DLD1 (cell line): ENCODE data around the gene MUC7.
"Not testable (repeated sequence)": the region's sequence is repeated elsewhere in the genome, so short reads cannot be mapped to it uniquely, and the experiment has no call there.

Source experiments
- in situ Hi-C: cut with HindIII; loops from 2 replicates; pipeline ENCODE4 v1.10.0; 2017; ENCODE audit warnings: low sequenced_read_pairs

MUC7 gene

DNA sequence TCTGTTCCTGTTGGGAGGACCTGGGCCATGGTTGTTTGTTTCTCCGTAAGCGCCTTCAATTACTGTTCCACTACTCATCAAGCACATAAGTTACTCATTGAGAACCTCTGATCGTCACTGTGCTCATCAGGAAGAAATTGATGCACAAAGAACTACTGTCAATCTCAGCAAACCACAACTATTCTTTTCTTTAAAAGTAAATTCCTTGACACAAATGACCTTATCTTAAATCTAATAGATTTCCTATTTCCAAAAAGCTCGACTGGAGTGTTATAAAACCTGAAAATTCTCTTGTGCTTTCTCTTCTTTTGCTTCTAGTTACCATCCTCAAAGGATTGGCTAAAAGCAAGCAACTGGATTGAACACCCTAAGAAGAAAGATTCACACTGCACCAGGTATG lies at the start of gene MUC7:
Gene MUC7, plus strand, starts transcription at position 301 of the 400 bp plus-strand sequence. CDS start 1,825 bp downstream, outside the sequence.
- in situ Hi-C loops, result no loop called here

DNA sequence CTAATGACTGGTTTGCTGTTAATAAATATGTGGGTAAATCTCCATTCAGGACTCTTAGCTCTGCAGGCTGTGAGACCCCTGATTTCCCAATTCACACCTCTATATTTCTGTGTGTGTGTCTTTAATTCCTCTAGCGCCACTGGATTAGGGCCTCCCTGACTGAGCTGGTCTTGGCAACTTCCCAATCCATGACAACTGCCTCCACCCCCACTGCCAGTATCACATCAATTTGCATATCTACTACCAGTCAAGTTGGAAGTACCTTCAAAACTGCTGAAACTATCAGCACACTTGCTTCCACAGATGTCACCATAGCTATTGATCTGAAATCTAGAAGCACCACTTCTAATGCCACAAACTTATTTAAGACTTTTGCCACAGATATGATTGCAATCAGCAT lies 46.7 kb upstream of the MUC7 start:
- in situ Hi-C loops, result no loop called here

DNA sequence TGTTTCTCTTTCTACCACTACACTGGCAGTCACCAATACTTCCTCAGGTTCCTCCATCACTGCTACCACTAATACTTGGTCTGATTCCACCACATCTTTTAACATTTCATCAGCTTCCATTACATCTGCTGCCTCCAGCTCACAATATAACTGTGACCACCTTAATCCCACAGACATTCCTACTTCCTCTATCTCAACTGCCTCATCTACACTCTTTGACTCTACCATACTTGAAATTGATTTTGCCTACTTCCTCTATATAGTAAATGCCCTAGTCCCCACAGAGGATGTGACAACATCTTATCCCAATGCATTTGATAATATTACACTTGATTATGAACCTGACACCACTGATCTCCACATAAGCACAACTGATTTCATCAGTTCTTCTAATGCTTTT lies 45.2 kb upstream of the MUC7 start:
- in situ Hi-C loops, result no loop called here

DNA sequence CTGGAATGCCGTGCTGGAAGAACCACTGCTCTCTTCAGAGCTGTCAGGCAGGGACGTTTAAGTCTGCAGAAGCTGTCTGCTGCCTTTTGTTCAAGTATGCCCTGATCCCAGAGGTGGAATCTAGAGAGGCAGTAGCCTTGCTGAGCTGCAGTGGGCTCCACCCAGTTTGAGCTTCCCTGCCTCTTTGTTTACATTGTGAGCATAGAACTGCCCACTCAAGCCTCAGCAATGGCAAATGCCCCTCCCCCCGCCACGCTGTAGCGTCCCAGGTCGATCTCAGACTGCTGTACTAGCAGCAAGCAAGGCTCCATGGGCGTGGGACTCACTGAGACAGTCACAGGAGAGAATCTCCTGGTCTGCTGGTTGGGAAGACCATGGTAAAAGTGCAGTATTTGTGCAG lies 34.8 kb upstream of the MUC7 start:
- in situ Hi-C loops, result no loop called here

DNA sequence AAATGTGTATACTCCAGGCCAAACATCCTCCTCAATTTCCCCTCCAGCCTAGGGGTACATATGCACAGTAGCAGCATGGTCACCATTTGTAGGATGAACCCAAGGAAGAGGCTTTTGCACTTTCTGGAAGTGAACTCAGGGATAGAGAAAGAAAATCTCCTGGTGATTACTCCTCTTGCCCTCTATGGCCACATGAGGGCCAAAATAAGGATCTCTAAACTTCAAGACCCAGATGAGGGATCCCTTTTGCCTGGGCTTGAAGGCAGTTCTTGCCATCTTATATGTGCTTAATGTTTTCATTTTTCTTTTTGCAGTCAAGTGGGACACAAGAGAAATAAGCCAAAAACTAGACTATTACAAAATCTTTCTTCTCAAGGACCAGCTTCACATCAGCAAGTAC lies 29.5 kb upstream of the MUC7 start:
- in situ Hi-C loops, result no loop called here

DNA sequence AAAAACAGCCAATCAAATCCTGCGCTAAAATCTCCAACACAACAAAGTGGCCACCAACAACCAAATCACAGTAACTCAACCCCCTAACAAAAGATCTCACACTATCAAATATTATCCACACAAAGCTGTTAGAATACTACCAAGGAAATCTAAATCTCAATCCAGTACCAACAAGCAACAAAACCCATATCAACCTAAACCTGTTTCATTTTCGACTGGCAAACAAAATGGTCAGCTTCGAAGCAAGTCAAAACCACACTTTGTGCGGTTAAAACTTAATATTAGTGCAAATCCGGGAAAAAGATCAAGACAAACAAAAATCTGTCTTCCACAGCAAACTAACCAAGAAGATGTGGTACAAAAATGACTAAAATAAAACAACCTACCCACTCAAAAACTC lies 28.7 kb upstream of the MUC7 start:
- in situ Hi-C loops, result no loop called here

DNA sequence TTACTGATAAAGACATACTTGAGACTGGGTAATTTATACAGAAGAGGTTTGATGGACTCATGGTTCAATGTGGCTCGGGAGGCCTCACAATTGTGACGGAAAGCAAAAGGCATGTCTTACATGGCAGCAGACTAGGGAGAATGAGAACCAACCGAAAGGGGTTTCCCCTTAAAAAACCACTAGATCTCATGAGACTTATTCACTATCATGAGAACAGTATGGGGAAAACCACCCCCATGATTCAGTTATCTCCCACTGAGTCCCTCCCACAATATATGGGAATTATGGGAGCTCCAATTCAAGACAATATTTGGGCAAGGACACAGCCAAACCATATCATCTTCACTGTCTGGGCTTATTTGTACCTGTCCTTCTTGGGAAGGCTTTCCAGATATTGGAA lies 22.8 kb upstream of the MUC7 start:
- in situ Hi-C loops, result no loop called here

DNA sequence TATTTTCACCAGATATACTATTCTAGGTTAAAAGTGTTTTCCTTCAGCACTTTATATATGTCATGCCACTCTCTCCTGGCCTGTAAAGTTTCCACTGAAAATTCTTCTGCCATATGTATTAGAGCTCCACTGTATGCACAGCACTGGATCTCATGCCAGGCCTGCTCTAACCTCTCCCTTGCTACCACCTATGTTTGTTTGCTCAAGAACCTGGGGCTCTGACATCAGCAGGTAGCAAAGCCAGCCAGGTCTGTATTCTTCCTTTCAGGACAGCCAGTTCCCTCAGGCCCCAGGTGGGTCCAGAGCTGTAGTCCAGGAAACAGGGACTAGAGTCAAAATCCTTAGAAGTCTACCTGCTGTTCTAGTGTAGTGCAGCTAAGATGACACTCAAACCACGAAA lies 19.1 kb upstream of the MUC7 start:
- in situ Hi-C loops, result no loop called here

DNA sequence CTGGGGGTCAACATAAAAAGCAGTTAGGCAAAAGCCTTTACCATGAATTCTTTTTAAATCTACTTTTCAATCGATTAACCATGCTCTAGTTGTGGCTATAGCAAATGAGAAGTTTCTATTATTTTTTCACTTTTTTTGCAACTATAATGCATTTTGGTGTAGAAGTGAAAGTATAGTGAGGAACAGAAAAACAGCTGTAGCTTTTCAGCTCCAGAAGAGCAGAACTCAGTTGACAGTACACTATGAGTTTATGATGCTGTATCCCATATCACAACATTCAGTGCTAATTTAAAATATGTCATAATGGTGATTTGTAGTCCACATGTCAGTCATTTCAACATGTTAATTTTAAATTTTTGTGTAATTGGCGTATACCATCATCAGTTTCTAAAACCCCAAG lies 8.7 kb upstream of the MUC7 start:
- in situ Hi-C loops, result no loop called here

DNA sequence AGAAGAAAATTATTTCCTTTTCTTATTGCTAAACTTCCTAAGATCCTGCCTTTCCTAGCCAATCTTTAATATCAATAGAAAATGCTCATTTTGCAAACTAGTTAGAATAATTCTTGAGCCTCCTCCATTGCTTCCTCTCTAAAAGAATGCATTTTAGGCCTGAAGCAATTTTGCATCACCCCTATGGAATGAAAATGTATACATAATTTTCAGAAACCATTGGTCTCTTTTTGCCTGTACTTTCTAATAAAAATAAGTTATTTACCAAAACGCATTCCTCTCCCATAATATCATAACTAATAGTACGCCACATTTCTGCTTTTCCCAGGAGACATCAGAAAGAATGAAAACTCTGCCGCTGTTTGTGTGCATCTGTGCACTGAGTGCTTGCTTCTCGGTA lies 1.7 kb downstream of the MUC7 start:
- in situ Hi-C loops, result no loop called here

DNA sequence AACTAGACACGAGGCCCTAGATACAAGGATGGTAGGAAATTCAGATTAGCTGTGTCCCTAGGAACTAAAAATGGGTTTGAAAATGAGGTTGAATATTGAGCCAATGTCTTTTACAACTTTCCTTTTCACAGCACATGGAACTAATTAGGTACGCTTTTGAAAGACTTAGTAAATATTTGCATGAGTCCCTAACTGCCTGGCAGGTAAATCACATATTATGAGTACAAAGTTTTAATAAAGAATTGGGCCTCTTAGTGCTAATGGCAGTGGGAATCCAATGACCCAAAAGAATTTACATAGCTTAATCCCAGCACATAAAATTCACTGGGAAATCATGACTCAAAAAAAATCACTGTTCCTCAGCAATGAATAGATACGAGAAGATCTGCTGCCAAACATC lies 16.8 kb downstream of the MUC7 start:
- in situ Hi-C loops, result no loop called here

DNA sequence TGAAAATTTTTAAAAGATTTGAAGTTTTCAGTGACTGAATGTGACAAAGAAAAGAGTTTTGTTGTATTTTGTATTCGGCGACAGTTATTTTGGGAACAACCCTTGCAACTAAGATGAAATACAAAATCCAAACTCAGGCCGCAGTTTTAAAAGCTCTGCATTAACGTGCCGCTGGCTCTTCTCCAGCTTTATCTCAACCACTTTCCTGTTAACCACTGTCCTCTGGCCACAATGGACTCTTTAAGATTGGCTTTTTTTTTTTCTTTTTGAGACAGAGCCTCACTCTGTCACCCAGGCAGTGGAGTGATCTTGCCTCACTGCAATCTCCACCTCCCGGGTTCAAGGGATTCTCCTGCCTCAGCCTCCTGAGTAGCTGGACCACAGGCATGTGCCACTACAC lies 24.2 kb downstream of the MUC7 start:
- in situ Hi-C loops, result no loop called here

DNA sequence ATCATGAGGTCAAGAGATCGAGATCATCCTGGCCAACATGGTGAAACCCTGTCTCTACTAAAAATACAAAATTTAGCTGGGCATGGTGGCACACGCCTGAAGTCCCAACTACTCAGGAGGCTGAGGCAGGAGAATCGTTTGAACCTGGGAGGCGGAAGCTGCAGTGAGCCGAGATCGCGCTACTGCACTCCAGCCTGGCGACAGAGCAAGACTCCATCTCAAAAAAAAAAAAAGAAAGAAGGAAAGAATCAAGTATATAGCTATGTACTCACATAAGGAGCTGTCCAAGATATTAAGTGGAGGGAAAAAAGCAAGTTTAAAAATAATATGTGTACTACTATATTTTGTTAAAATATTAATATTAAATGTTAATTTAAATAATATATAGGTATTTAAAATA lies 29.8 kb downstream of the MUC7 start:
- in situ Hi-C loops, result not testable (repeated sequence)

DNA sequence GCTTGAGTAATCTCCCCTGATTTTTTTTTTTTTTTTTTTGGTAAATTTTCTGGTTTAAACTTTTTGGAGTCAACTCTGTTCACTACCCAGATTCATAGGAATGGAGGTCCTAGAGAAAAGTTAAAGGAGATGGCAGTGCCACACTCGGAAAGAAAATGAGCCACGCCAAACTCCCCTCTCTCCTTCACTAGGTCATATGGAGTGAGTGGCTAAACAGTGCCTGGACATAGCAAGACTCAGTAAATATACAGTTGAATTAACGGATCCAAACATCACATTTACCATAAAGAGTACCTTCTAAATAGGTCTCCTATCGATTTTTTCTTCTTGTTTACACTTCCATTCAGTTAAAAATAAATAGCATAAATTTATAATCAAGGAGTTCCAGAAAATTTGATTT lies 32.7 kb downstream of the MUC7 start:
- in situ Hi-C loops, result no loop called here

DNA sequence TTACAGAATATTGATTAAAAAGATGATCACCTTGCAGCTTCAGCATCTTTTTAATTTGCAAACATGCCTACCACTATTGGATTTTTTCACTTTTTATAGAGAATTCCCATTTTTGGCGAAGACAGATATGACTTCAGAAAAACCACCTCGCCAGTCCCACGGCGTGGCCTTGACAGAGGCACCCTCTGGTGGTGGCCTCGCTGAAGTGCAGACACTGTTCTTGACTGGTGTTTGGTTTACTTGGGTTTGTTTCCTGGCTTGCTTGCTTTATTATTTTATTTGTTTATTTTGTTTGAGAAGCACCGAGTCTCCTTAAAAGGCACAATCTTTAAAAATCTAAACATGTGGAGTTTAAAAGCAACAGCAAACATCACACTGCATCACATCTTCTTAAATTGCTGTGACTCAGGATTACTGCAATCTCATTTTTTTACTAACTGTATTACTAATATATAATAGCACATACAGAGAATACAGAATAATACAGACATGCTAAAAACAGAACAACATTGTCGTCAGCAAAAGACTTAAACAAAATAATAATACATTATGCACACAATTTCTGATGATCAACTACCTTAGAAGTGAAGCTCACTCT lies 33.3 kb downstream of the MUC7 start:
- in situ Hi-C loops, result no loop called here

DNA sequence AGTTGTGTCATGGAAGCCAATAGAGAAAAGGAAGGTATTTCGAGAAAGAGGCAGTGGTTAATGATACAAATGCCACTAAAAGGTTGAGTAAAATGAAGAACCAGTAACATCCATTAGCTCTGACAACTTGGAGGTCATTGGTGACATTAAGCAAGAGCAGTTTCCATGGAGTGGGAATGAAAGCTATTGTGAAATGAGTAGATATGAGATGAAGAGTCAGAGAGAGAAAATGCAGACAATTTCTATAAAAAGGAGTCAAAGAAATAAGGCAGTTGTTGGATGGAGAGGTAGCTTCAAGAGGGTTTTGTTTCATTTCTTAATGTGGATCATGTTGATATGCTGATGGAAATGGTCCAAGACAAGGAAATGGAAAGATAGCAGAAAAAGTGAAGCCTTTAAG lies 36.8 kb downstream of the MUC7 start:
- in situ Hi-C loops, result no loop called here

DNA sequence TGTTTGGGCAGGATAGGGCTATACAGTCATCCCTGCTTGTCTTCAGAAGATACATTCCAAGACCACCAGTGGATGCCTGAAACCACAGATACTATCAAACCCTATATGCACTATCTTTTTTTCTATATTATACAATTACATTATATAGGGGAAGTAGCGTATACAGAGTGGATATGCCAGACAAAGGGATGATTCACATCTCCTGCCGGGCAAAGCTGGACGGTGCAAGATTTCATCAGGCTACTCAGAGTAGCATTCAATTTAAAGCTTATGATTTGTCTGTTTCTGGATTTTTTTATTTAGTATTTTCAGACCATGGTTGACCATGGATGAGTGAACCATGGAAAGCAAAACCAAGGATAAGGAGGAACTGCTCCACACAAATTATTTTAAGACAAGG lies 39.4 kb downstream of the MUC7 start:
- in situ Hi-C loops, result no loop called here

DNA sequence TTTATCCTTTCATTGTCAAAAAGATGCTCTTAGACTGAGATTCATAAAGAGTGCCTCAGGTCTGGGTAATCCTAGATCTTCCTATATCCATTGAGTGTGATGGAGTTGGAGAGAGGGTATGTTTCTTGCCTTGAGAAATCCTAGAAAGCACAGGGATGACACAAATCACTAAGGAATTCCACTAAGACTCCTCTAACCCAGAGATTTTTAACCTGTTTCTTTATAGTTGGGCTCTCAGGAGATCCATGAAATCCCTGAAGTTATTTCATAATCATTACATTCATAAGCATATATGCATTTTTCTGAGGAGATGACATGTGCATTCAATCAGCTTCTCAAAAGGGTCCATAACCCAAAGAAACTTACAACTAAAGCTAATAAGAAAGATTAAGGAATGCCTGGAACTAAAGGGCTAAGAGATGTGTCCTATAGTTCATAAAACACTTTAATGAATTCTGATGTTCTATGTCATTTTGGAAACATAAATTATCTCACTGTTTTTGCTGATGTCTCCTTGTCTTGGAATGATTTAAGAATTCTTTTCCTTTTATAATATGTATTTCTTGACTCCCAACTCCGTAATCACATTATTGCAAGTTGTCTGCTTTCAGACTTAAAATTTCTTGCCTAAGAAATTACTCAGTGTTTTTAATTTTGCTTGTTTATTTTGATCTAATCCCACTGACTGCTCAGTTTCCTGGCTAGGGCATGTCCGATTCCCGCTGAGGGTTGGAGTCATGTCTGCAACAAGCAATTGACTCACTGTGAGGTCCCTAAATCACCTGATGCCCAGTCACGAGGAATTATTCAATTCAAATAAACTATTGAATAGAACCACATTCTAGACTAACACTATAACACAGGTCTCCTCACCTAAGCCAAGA lies 43.6 kb downstream of the MUC7 start:
- in situ Hi-C loops, result no loop called here

DNA sequence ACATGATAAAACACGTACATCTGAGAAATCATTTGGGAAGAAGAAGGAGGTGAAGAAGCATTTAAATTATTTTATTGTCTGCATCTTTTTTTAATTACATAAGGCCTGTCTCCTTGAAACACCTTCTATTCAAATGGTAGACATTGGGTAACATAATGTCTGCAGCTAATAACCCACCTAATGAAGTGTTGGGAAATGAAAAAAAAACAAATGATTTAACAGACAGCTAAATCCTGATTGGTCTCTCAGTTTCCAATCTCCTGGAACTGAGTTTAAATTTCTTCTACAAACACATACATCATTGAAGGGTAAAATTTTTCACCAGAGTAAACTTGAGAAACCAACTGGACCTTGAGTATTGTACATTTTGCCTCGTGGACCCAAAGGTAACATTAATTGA lies 46.3 kb downstream of the MUC7 start, which contains the start of gene AMTN:
Gene AMTN, plus strand, starts transcription at position 301 of the 400 bp plus-strand sequence. CDS start 209 bp downstream, outside the sequence.
- in situ Hi-C loops, result no loop called here

DNA sequence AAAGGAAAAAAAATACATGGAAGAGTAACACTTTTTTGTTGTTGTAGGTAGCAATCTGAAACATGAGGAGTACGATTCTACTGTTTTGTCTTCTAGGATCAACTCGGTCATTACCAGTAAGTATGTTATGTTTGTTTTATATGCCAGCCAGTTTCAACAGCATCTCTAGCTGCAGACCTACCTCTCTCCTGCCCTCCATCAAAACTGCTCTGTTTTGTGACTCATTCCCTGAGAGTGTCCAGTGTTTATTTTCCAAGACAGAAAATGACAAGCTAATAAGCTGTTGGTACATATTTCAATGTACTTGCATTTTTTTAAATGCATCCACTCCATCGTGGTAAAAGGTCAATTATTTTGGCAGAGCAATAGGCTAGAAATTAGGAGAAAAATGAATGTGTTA lies 46.7 kb downstream of the MUC7 start:
- in situ Hi-C loops, result no loop called here

DNA sequence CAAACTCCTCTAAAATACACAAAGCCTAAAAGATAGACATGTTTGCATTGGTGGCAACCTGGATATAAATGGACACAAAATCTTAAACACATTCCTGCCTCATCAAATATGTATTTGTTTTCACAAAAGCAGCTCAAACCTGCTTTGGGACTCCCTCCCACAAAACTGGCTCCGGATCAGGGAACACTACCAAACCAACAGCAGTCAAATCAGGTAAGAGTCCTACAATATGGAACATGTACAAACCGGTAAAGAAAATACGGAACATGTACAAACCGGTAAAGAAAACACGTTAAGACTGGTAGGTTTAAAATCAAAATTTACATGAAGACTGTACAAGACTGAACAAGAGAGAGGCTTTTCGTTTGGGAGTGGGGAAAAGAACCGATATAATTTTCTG lies 50.6 kb downstream of the MUC7 start:
- in situ Hi-C loops, result no loop called here

DNA sequence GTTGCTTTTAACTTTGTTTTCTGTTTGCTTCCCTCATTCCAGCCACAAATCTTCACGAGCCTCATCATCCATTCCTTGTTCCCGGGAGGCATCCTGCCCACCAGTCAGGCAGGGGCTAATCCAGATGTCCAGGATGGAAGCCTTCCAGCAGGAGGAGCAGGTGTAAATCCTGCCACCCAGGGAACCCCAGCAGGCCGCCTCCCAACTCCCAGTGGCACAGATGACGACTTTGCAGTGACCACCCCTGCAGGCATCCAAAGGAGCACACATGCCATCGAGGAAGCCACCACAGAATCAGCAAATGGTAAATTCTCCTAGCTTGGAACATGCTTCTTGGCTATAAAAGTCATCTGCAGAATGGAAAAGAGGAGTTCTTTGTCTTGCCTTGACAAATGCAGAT lies 59.0 kb downstream of the MUC7 start:
- in situ Hi-C loops, result no loop called here
